DND-41 (cell line): ENCODE results near the gene STARD7.

Experiments
- ATAC-seq: fragments of 200-7000 bp; cut with Tn5 transposase; 3 replicates; pipeline ENCODE4 v1.9.1; 2021; ENCODE audit warnings: low read depth; ENCODE audit not compliant: insufficient read depth
- DNase-seq: peaks from one replicate; pipeline ENCODE4 v3.0.0-alpha.2; 2020
- H2AFZ ChIP-seq: 2 replicates; pipeline ENCODE4 v1.6.0; 2012; ENCODE audit warnings: low read depth, low read length
- H3K27ac ChIP-seq: 2 replicates; pipeline ENCODE4 v1.5.1; 2012; ENCODE audit warnings: low read length, inconsistent platforms
- H3K27me3 ChIP-seq: fragments of 200-600 bp; sonication (generic); 2 replicates; pipeline ENCODE4 v1.6.0; 2012; ENCODE audit warnings: low read length, mild to moderate bottlenecking, inconsistent platforms; ENCODE audit not compliant: insufficient read depth, poor library complexity
- H3K36me3 ChIP-seq: 2 replicates; pipeline ENCODE4 v1.5.1; 2012; ENCODE audit warnings: low read length, inconsistent platforms; ENCODE audit not compliant: insufficient read depth
- H3K4me1 ChIP-seq: 2 replicates; pipeline ENCODE4 v1.5.1; 2012; ENCODE audit warnings: mild to moderate bottlenecking, low read length; ENCODE audit not compliant: insufficient read depth
- H3K4me2 ChIP-seq: 2 replicates; pipeline ENCODE4 v1.6.0; 2012; ENCODE audit warnings: mild to moderate bottlenecking, moderate library complexity, low read length, inconsistent platforms; ENCODE audit not compliant: insufficient read depth
- H3K4me3 ChIP-seq, 2 experiments: fragments of 200-600 bp in 1 of 2; shearing (Covaris generic) in 1 of 2; 2 replicates each; pipeline ENCODE4 v1.5.1; 2012 to 2016; ENCODE audit warnings: inconsistent platforms in 2 of 2, low read length in 2 of 2, mild to moderate bottlenecking in 2 of 2, low read depth in 1 of 2, moderate library complexity in 1 of 2
- H3K79me2 ChIP-seq: 2 replicates; pipeline ENCODE4 v1.6.0; 2012; ENCODE audit warnings: low read length, inconsistent platforms; ENCODE audit not compliant: insufficient read depth
- H3K9ac ChIP-seq: 2 replicates; pipeline ENCODE4 v1.6.0; 2012; ENCODE audit warnings: low read depth, mild to moderate bottlenecking, inconsistent platforms, low read length, moderate library complexity
- H3K9me3 ChIP-seq: 2 replicates; pipeline ENCODE4 v1.5.1; 2012; ENCODE audit warnings: low read length, moderate library complexity, mild to moderate bottlenecking, inconsistent platforms; ENCODE audit not compliant: insufficient read depth, severe bottlenecking
- H4K20me1 ChIP-seq: 2 replicates; pipeline ENCODE4 v1.6.0; 2012; ENCODE audit warnings: low read length; ENCODE audit not compliant: insufficient read depth
- EZH2 ChIP-seq: IDR thresholded peaks from 3 replicates; pipeline ENCODE4 v1.6.1; 2012; ENCODE audit warnings: borderline replicate concordance, low read depth, mild to moderate bottlenecking, moderate library complexity, low read length, inconsistent platforms; ENCODE audit not compliant: severe bottlenecking
- TF ChIP-seq, protein P1 (sequence below): IDR thresholded peaks from 2 replicates; pipeline ENCODE4 v1.5.1; 2012; ENCODE audit warnings: borderline replicate concordance, low read length, moderate library complexity, mild to moderate bottlenecking; ENCODE audit not compliant: poor library complexity, severe bottlenecking; ENCODE audit errors: extremely low read depth

Gene STARD7

DNA sequence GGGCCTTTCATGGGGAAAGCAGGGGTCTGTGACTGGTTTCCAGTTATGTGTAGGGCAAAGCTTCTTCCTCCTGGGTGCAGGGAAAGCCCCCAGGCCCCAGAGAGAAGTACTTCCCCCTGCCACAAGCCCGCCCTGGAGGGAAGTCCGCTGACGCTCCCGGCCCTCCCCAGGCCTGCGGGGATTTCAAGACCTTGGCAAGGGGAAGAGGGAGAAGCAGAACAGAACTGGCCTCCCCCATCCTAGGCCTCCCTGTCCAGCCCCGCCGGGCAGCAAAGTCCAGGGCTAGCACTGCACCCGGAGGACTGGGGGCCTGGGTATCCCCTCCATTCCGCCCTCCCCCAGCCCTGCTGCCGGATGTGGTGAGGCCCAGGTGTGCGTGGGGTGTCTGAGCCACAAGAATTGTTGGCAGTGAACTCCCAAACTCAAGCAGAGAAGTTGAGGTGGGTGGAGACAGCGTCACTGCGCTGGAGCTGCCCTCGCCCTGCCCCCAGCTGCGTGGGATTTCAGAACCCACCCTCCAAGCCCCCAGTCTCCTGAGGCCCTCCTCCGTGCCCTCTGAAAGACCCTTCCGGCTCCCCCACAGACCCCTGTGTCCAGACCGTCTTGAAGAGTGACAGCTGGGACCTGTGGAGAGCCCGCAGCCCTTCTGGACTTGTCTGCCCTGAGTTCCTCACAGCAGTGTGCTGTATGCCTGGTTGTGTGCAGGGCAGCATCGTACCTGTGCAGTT lies 62.3 kb downstream of the STARD7 start:
- Histone ChIP-seq H4K20me1 (peaks cover 11% of the 10 kb centered on the region), H3K4me2 (peak overlapping the region; percentile 75), H3K4me1 (peaks cover 61% of the 10 kb centered on the region), H3K27me3 (no peaks in the 10 kb centered on the region), H3K4me3 (peak overlapping the region; percentile 21 to 66; a peak in 3 of 4 replicates), H3K9me3 (no peaks in the 10 kb centered on the region), H2AFZ (peak overlapping the region; percentile 90), H3K79me2 (peaks cover 14% of the 10 kb centered on the region), H3K9ac (peak overlapping the region; percentile 82), H3K36me3 (peaks cover 12% of the 10 kb centered on the region), H3K27ac (peak overlapping the region; percentile 86)
- peak; percentile 73 for ATAC-seq
- TF ChIP-seq EZH2: no peak
- TF ChIP-seq, protein P1, sequence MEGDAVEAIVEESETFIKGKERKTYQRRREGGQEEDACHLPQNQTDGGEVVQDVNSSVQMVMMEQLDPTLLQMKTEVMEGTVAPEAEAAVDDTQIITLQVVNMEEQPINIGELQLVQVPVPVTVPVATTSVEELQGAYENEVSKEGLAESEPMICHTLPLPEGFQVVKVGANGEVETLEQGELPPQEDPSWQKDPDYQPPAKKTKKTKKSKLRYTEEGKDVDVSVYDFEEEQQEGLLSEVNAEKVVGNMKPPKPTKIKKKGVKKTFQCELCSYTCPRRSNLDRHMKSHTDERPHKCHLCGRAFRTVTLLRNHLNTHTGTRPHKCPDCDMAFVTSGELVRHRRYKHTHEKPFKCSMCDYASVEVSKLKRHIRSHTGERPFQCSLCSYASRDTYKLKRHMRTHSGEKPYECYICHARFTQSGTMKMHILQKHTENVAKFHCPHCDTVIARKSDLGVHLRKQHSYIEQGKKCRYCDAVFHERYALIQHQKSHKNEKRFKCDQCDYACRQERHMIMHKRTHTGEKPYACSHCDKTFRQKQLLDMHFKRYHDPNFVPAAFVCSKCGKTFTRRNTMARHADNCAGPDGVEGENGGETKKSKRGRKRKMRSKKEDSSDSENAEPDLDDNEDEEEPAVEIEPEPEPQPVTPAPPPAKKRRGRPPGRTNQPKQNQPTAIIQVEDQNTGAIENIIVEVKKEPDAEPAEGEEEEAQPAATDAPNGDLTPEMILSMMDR: no peak
- peak; percentile 93 for DNase-seq

DNA sequence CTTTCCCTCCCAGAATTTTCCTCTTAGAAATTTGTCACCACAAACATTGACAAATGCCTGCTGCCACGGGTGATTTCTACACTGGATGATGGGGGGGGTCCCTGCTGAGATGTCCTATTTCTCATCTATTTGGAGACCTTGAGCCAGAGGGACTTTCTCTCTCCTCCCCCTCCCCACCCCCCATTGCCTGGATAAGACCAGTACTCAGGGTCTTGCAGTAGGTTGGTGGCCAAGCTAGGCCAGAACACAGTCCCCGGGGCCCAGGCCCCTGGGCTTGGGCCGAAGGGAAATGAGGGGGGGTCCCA lies 62.8 kb downstream of the STARD7 start:
- ATAC-seq (no peak), DNase-seq (no peak)
- no peak for TF ChIP-seq EZH2
- TF ChIP-seq, protein P1: no peak
- peak overlapping the region; percentile 86 for H3K27ac ChIP-seq
- peak overlapping the region; percentile 82 for H3K9ac ChIP-seq
- H3K79me2 ChIP-seq: peaks cover 14% of the 10 kb centered on the region
- peaks cover 12% of the 10 kb centered on the region for H3K36me3 ChIP-seq
- H3K4me1 ChIP-seq: peaks cover 59% of the 10 kb centered on the region
- no peaks in the 10 kb centered on the region for H3K27me3 ChIP-seq
- H4K20me1 ChIP-seq: peaks cover 11% of the 10 kb centered on the region
- peak overlapping the region; percentile 90 for H2AFZ ChIP-seq
- H3K4me3 ChIP-seq: peak overlapping the region; percentile 21 to 66; a peak in 3 of 4 replicates
- no peaks in the 10 kb centered on the region for H3K9me3 ChIP-seq
- H3K4me2 ChIP-seq: peak overlapping the region; percentile 75

DNA sequence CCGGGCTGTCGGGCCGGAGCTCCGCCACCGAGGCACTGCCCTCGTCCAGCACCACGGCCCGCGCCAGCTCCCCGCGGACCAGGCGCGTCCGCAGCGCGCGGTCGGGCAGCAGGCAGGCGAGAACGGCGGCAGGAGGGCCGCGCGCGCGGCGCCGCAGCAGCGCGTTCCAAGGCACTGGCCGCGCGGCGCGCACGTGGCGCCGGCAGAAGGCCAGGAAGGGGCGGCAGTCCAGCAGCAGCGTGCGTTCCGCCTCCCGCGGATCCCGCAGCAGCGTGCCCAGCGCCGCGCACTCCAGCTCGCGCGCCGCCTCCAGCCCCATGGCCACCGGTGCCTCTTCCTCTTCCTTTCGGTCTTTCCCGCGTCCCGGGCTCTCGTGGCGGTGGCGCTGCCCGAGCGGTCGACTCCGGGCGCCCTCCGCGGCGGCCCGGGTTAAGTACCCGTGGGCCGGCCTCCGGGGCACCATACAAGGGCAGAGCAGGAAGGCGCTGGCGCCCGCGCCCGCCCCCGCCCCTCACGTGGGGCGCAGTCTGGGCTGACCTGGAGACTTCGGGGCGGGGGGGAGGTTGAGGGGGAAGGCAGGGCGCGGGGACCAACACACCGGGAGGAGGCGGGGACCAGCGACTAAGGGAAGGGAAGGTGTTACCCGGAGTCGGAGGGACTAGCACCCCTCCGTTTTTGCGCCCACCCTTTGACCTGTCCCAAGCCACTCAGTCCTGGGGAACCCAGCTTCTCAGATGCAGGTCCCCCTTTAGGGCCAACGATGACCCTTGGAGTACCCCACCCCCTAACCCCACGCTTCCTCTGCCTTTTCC lies 63.4 kb downstream of the STARD7 start, which contains the start of gene DUSP2:
Gene DUSP2, minus strand, starts transcription at position 405 of the 812 bp plus-strand sequence. Its CDS starts 86 bp downstream, at position 319.
- H3K36me3 ChIP-seq: peaks cover 12% of the 10 kb centered on the region
- H3K27ac ChIP-seq: peak within 1 kb of the TSS; percentile 86
- H3K4me2 ChIP-seq: peak within 1 kb of the TSS; percentile 75
- peak within 1 kb of the TSS; percentile 90 for H2AFZ ChIP-seq
- no peaks in the 10 kb centered on the region for H3K27me3 ChIP-seq
- H4K20me1 ChIP-seq: peaks cover 11% of the 10 kb centered on the region
- peak within 1 kb of the TSS; percentile 82 for H3K9ac ChIP-seq
- H3K4me1 ChIP-seq: peaks cover 59% of the 10 kb centered on the region
- TF ChIP-seq, protein P1: no peak
- TF ChIP-seq EZH2: no peak
- ATAC-seq (peak; percentile 70), DNase-seq (peak; percentile 87)
- H3K9me3 ChIP-seq: no peaks in the 10 kb centered on the region
- H3K79me2 ChIP-seq: peaks cover 14% of the 10 kb centered on the region
- peak within 1 kb of the TSS; percentile 26 to 66; a peak in 3 of 4 replicates for H3K4me3 ChIP-seq
